GM19463 (cell line): ENCODE data around the gene CCDC142.
"Not testable (repeated sequence)": the region's sequence is repeated elsewhere in the genome, so short reads cannot be mapped to it uniquely, and the experiment has no call there.

Experiments
- ATAC-seq: cut with Tn5 transposase; IDR thresholded peaks from one replicate; pipeline ENCODE4 v1.9.1; 2021; ENCODE audit warnings: mild to moderate bottlenecking, moderate library complexity; ENCODE audit not compliant: unreplicated experiment

CCDC142 gene

DNA sequence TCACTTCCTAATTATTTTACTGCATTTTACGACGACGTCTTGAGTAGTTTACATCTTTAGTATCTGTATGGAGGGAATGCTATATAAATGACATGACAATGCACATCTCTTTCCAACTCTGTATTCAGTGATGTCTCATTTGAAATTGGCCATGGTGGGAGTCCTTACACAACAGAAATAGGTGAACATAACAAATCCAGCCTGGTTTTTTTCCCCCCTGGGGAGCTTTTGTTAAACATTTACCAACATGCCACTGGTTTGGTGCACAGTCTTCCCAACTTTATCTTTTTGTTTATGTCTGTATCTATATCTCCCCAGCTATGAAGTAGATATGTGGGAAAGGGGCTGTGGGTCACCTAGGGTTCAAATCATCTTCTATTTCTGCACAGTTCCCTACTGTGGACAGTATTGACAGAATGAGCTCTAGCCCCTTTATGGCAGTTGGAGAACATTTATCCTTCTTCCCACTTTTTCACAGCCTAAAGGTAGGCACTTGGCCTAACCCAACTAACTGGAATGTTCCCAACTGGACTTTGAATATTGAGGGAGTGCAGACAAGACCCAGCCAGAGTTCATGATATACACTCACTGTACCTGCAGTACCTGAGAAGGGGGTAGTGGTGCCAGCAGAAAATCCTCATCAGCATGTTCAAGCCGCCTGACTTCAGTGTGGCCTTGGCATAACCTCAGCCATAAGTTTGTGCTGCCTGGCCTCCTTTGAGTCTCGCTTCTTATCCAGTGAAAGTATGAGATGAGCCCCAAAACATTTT lies 35.4 kb downstream of the CCDC142 start:
- no peak for ATAC-seq

DNA sequence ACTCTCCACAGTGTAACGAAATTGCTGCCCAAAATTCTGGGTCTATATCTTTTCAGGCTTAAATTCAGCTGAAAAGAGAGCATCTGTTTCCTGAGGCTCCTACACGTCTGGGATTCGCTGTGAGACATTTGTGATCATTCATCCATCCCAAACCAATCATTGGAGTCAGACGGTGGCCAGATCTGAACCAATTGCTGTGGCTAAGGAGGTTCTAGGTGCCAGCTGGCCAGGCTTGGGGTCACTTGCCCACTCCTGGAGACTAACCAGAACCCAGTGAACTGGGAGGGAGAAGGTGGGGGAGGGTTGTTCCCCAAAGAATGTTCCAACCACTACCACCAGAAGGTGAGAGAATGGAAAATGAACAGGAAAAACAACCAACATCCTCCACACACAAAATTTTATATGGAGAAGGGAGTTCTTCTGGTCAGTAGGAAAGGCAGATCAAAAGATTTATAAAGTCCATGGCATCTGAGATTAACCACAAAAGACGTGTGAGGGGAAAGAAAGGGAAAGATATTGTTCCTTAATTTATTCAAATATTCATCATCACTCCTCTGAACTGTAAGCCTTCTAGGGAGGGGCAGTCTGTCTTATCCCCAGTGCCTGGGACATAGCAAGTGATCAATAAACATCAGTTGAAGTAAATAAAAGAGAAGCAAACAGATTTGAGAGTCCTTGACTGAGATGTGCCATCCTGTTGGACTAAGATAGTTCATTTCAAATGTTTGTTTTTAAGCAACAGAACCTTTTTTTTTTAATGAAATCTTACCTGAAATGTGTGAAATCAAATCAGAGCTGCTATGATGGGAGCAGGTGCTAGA lies 38.1 kb downstream of the CCDC142 start:
- no peak for ATAC-seq

DNA sequence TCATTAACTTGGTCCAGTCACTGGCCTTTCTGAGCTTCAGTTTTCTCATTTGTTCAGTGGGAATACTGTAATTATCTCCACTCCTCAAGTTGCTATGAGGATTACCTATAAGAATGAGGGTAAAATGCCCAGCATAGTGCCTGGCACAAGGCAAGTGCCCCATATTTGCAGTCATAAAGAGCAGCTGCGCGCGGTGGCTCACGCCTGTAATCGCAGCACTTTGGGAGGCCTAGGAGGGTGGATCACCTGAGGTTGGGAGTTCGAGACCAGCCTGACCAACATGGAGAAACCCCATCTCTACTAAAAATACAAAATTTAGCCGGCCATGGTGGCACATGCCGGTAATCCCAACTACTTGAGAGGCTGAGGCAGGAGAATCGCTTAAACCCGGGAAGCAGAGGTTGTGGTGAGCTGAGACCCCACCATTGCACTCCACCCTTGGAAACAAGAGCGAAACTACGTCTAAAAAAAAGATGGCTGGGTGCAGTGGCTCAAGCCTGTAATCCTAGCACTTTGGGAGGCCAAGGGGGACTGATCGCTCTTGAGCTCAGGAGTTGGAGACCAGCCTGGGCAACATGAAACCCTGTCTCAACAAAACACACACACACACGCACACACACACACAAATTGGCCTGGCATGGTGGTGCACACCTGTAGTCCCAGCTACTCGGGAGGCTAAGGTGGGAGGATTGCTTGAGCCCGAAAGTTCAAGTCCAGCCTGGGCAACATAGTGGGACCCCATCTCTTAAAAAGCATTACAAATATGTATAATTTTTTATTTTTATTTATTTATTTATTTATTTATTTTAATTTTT lies 40.1 kb downstream of the CCDC142 start:
- not testable (repeated sequence) for ATAC-seq

DNA sequence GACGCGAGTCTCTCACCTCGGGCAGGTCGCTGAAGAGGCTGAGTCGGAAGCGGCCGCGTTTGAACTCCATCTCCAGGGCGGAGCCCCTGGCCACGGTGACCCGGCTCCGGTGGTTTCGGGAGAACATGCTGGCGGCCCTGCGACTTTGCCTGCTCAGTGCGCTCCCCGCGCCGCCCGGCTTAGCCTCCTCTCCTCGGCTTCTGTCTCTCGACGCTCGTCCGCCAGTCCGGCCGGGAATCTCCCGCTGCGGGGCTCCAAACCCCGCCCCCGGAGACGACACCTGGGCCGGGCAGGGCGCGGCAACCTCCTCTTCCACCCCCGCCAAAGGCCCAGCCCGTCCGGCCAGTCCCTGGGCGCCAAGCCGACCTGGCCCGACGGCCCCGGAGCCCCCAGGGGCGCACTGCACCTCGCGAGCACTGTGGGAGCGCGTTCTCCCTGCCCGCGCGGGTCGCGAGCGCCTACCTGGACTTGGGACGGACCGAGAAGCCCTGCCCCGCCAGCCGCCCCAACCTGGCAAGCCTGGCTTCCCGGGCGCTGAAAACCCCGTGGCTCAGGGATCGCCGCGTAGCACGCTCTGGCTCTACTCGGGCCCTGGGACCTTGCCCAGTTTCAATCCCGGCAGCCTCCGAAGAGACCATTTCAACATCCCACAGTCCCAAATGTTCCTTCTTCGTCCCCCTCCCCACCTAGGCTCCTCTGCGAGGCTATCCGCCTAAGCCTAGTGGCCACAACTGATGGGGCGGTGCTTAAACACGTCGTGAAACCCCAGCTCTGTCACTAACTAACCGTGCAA lies 40.9 kb downstream of the CCDC142 start, which contains the start of gene RTKN:
RTKN (minus strand) TSS at position 248 of the 793 bp plus-strand sequence; CDS start at position 127, 121 bp downstream.
- peak; percentile 40 for ATAC-seq

DNA sequence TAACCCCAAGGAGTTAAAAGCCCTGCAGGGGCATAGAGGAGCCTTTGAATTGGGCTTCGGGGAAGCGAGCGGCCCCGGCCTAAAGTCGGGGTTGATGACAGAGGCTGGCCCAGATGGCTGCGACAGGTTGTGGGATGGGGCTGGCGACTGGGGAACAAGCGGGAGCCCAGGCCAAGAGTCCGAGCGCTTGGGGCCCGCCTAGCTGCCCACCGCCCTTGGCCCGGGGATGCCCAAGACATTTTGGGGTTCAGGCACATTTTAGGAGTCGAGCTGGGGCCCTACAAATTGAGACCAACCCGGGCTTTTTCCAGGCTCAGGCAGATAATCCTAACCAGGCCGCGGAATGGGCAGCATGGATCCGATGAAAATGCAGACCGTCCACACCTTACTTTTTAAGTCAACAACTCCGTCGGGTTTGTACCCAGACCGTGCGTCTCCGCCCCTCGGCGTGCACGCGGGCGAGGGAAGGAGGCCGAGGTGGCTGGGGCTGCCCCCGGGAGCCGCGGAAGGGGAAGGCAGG lies 41.6 kb downstream of the CCDC142 start:
- ATAC-seq: peak; percentile 20

DNA sequence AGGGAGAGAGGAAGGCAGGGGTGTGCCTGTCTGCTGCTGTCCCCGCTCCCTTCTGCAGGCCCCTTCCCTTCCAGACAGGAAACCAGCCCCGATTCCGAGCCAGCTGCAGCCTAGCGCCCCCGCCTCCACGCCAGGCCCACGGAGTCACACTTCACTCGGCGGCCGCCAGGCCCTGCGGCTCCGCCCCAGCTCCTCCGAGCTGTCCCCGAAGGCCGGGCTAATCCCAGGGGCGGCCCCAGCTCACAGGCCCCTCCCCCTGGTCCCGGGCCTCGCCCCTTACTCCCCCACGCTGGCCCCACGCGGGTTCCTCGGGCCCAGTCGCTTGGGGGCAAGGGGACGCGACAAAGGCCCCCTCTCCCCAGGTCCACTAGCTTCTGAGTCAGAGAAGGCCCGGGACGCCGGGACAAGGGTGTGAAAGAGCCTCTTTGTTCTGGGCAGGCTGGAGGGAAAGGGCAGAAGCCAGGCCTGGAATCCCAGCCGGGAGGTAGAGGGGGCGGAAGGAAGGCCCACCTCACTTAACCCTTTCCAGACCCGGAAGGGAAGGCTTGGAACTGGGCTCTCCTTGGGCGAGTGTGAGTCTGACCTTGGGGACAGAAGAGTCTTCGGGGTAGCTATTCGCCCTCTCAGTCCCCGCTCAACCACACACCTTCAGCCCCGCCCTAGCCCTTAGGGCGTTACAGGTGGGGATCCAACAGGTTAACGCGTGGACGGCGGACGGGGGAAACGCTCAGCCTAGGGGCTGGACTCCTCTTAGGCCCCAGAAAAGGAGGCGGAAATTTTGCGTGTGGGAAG lies 42.2 kb downstream of the CCDC142 start:
- ATAC-seq: peak; percentile 82

DNA sequence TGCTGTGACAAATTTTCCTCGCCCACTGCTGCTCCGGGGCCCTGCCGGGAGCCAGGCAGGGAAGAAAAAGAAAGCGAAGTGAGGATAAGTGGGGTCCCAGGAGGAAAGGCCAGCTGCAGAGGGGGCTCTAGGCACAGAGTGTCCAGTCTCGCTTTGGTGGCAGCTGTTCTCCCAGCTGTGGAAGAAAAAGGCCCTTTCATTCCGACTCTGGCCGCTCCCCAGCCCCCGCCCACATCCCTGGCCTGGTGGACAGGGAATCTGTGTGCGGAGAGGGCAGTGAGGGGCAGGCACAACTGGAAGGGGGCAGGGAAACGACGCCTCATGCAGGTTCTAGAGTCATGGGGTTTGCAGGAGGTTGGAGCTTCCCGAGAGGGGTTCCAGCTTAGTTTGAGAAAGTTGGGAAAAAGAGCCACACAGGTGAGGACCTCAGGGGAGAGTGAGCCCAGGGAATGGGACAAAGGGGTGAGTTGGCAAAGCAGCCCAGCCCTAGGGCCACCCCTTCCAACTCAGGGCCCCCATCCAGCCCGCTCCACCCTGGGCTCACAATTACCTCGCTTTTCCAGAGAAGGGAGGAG lies 42.9 kb downstream of the CCDC142 start:
- no peak for ATAC-seq

DNA sequence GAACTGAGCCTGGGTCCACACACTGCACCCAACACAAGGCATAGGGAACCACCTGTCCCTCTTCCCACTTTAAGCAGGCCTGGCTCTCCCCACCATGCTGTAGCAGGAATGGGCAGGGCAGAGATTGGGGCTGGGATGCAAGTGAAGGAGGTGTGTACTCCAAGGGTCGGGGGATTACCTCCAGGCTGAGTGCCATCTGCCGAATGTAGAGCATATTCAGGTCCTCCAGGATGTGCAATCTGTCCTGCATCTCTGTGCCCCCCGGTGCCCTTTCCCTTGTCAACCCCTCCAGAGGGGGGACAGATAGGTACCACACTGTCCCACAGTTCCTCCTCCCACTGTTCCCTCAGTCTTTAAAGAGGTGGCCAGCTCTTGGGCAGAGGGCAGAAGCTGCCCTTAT lies 43.4 kb downstream of the CCDC142 start:
- ATAC-seq: no peak

DNA sequence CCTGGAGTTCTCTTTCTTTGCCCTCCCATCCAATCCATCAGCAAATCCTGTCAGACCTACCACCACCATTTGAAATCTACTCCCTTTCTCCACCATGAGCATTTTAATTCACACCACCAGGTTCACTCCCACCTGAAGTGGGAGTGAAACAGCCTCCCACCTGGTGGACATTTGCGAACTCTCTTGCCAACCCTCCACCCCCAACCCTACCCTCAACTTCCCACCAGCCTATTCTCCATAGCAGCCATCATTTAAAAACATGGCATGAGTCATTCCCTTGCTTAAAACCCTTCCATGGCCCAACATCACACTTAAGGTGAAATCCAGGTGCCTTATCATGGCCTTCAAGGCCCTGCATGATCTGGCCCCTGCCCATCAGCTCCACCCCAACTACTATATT lies 44.5 kb downstream of the CCDC142 start:
- ATAC-seq: no peak

DNA sequence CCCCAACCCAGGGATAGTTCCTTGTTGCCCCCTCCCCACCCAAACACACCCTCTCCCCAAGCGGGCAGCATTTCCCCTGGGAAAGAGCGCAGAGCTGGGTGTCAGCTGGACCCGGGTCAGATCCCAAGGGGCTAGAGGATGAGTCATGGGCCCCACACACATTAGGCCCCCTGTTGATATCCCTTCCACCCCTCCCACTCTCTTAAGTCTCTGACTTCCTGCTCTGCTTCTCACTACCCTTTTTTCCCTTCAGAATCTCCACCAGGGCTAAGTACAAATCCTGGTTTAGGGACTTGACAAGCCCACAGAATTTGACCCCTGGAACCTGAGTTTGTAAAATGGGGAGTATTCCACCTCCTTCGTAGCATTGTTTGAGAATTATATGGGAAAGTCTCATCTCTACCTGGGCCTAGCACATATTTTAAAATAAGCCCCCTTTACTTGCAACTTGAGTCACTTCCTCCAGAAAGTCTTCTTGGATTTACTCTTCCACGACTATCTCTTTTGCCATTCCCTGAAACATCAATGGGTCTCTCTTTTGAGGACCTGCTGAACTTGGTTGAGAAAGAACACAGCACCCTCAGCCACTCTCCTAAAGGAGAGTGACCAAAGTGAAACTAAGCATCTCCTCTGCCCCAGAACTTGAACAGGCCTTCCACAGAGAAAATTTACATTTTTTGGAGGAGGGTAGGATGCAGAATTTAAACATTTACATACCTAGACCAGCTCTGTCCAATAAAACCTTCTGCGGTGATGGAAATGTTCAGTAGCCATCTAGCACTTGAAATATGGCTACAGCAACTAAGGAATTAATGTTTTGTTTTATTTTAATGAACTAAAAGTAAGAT lies 45.7 kb downstream of the CCDC142 start:
- no peak for ATAC-seq

DNA sequence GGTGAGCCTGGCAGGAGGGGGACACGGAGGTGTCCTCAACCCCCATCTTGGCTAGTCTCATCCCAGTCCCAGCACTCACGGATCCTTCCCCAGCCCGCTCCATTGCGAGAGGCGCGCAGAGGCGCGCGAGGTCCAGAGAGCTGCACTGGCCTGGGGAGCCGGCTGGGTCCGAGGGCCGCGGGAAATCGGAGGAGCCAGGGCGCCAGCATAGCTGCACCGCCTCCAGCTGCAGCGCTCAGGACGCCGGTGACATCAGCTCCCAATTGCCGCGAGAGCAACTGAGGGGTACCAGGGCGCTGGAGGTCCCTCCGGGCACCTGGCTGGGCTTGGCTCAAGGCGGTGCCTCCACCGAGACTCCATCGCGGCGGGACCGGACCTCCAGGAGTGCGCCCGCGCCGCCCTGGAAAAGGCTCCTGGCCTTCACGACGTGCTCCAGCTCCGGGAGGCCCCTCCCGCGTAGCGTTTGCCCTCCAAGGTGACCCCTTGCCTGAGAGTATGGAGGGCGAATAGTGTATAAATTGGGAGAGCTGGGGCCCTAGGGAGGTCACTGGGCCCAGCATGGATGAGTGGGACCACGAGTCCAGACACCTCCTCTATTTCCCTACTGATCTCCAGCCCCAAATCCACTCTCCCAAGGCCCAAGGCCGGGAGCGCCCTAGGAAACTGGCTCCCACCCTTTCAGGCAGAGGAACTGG lies 46.5 kb downstream of the CCDC142 start:
- no peak for ATAC-seq

DNA sequence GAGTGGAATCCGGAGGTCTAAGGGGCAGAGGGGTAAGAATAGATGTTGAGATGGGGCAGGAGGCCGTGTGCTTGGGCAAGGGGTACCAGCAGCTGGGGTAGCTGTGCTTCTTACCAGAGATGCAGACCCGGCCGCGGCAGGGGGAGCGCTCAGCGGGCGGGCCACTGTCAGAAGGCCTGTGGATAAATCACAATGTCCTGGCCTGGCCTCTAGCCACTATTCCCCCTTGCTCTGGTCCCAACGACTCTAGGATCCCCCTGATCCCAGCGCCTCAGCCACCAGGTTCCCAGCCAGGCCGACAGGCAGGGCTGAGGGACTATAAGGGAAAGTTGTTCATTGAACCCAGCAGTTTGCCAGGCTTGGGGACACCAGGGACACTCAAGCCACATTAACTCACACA lies 52.3 kb downstream of the CCDC142 start:
- ATAC-seq: no peak

DNA sequence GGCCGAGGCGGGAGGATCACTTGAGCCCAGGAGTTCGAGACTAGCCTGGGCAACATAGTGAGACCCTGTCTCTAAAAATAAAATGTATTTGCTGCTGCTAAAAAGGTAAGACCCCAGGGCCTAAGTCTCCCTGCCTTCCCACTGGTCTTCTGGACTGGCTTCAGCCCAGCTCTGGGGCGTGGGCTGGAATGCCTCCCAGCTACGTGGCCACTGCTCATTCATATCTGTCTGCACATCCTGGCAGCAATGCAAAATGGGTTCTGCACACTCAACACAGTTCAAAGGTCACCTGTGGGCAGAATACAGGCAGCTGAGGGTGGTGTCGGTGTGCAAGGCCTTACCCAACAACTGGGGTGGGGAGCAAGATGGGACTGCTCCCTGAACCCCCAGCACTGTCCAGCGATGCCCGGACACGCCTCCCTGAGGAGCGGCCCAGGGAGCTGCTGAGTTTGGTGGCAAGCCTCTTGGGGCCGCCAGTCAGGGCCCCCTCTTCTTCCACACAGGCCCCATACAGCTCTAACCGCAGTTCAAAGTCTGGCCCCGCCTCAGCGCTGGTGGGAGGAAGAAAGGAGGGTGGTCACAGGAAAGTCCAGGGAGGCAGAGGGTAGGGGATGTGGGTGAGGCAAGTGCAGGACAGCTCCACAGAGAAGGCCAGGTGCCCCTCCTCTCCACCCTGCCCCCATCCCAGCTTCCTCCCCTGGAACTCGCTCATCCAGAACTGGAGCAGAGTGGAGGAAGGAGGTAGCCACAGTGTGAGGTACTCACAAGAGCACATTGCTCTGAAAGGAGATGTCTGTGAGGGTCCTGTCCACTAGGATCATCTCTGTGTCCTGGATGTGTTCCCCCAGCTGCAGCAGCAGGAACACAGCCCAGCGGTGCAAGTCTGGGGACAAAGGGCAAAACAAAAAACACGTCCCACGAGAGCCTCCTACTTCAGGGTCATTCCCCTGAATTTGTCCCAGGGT lies 53.0 kb downstream of the CCDC142 start:
- ATAC-seq: no peak

DNA sequence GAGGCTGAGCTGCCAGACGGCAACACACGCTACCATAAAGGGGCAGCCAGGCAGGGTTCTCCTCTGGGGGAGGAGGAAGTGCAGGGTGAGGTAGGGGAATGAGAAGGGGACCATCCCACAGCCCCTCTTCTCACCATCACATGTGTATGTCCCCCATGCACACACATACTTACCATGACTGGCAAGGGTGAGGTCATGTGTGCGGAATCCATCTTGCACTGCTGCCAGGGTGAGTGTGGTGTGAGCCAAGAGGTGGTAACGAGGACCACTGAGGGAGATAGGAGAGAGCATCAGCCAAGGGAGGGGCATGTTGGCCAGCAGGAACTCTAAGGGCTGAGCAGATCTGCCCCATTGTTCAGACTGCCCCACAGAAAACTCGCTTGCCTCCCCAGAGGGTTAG lies 54.1 kb downstream of the CCDC142 start:
- no peak for ATAC-seq

DNA sequence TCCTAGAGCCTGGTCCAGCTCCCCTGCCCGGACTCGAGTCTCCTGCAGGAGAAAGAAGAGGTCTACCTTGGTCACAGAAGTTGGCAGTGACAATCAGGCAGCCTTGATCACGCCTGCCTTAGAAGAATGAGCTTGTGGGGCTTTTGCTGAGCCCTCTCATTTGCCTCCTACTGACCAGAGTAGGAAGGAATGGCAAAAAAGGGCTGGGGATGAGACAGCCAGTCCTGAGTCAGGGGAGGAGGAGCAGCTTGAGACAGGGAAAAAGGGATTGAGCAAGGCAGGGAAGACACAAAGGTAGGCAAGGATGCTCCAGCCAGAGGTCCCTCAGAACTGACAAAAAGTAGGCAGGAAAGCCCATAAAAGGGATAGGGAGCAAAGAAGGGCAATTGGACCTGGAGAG lies 55.2 kb downstream of the CCDC142 start:
- ATAC-seq: no peak

DNA sequence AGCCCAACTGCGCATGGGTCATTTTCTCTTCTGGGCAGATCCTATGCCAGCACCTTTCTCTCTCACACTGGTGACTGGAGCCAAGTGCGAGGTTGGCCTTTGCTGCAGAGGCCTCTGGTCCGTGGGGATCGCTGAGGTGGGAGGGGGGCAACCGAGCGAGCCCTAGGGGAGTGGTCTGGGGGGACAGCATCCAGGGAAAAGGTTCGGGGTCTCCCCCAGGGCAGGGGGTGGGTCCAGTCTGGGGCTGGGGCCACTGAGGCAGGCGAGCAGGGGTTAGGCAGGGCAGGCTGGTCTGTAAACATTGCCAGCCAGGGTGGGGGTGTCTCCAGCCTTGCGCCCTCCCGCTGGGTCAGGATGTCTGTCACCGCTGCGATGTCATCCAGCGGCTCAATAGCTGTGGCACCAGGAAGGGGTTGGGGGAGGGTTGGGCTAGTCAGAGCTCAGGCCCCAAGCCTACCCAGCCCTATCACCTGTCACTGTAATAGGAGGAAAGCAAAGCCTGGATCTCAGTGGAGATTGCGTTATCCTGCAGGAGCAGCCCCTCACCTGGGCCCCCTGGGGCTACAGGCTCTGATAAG lies 56.5 kb downstream of the CCDC142 start:
- ATAC-seq: no peak
